Measurements from ENCODE around the gene PRR3.
"Not testable (repeated sequence)": the region's sequence is repeated elsewhere in the genome, so short reads cannot be mapped to it uniquely, and the experiment has no call there.

DNA sequence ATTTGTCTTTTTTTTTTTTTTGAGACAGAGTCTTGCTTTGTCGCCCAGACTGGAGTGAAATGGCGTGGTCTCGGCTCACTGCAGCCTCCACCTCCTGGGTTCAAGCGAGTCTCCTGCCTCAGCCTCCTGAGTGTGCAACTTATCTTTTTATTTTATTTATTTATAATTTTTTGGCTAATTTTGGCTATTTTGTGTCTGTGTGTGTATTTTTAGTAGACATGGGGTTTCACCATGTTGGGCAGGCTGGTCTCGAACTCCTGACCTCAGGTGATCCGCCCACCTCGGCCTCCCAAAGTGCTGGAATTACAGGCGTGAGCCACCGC, 40.4 kb upstream of the PRR3 start:
- TF ChIP-seq, protein P1, sequence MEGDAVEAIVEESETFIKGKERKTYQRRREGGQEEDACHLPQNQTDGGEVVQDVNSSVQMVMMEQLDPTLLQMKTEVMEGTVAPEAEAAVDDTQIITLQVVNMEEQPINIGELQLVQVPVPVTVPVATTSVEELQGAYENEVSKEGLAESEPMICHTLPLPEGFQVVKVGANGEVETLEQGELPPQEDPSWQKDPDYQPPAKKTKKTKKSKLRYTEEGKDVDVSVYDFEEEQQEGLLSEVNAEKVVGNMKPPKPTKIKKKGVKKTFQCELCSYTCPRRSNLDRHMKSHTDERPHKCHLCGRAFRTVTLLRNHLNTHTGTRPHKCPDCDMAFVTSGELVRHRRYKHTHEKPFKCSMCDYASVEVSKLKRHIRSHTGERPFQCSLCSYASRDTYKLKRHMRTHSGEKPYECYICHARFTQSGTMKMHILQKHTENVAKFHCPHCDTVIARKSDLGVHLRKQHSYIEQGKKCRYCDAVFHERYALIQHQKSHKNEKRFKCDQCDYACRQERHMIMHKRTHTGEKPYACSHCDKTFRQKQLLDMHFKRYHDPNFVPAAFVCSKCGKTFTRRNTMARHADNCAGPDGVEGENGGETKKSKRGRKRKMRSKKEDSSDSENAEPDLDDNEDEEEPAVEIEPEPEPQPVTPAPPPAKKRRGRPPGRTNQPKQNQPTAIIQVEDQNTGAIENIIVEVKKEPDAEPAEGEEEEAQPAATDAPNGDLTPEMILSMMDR (IDR thresholded peaks at IDR 0.05), result not testable (repeated sequence)
- TF ChIP-seq POLR2A (IDR thresholded peaks at IDR 0.05), result not testable (repeated sequence)
